CD4-positive, alpha-beta T cell treated with Interleukin-17A for 4 hours (primary cell): Measurements from ENCODE around the gene GIGYF2.
"Not testable (repeated sequence)": the region's sequence is repeated elsewhere in the genome, so short reads cannot be mapped to it uniquely, and the experiment has no call there.

Experiments used
- DNase-seq: peaks from one replicate; pipeline ENCODE4 v3.0.0-alpha.2; 2020; ENCODE audit warnings: mixed read lengths

Gene GIGYF2

GRCh38 chr2:232897598-232898408 is 200.7 kb downstream of the GIGYF2 start:
- DNase-seq = no peak

- DNase-seq = no peak
Observed at GRCh38 chr2:232898592-232899543, 201.7 kb downstream of the GIGYF2 start.

- no peak for DNase-seq
Observed at GRCh38 chr2:232900811-232901735, 203.9 kb downstream of the GIGYF2 start.

- DNase-seq = no peak
Observed at GRCh38 chr2:232901736-232902578, 204.8 kb downstream of the GIGYF2 start.

- DNase-seq = no peak
Observed at GRCh38 chr2:232903989-232904388, 206.9 kb downstream of the GIGYF2 start.

GRCh38 chr2:232906867-232907717 is 210.0 kb downstream of the GIGYF2 start:
- DNase-seq = not testable (repeated sequence)

GRCh38 chr2:232907718-232908085 is 210.6 kb downstream of the GIGYF2 start:
- DNase-seq = not testable (repeated sequence)

GRCh38 chr2:232908695-232909094 is 211.6 kb downstream of the GIGYF2 start:
- DNase-seq = no peak
